A549 (cell line): ENCODE data around the gene TIE1. TPM values are rescaled to one million over a fixed set of nuclear protein-coding genes. Genes with fewer than 3 reads are reported as not detected.

ENCODE experiments used
- ATAC-seq, 2 experiments: fragments of 200-7000 bp in 1 of 2; fragments of >200 bp in 1 of 2; cut with Nextera tagmentation in 1 of 2; cut with Tn5 transposase in 1 of 2; 3 replicates each; pipeline versions ENCODE4 v1.8.0 to v1.9.1; 2018 to 2020; ENCODE audit warnings: mild to moderate bottlenecking in 1 of 2, moderate library complexity in 1 of 2
- CTCF ChIA-PET: fragments of 300-600 bp; sonication (Branson Sonifier 250); formaldehyde crosslinking; extraction: SDS; loops from one replicate; lab custom pipeline; 2021; ENCODE audit warnings: antibody characterized with exemption, inconsistent platforms; lab: Yijun Ruan, JAX
- POLR2A ChIA-PET: fragments of 350-600 bp; formaldehyde crosslinking; extraction: SDS; loops from one replicate; lab custom pipeline; 2021; ENCODE audit warnings: antibody characterized with exemption, inconsistent platforms; lab: Yijun Ruan, JAX
- DNase-seq, 2 experiments: peaks; one replicate each; pipeline versions ENCODE4 v3.0.0 to v3.0.0-alpha.2; 2011 to 2016; ENCODE audit warnings: low read depth in 1 of 2, low spot score in 1 of 2
- FAIRE-seq: peaks from 2 replicates; lab custom pipeline; 2011; peaks lifted over from hg19 to GRCh38; lab: Jason Lieb, UNC
- H3K27ac ChIP-seq, 2 experiments: fragments of >200 bp; sonication (Bioruptor Twin); formaldehyde crosslinking; 3 replicates each; pipeline ENCODE4 v1.5.1; 2016 to 2017
- H3K4me1 ChIP-seq: fragments of >200 bp; sonication (Bioruptor Twin); formaldehyde crosslinking; 3 replicates; pipeline ENCODE4 v1.6.1; 2016
- H3K4me2 ChIP-seq: fragments of >200 bp; sonication (Bioruptor Twin); formaldehyde crosslinking; 3 replicates; pipeline ENCODE4 v1.6.1; 2016
- H3K4me3 ChIP-seq: fragments of >200 bp; sonication (Bioruptor Twin); formaldehyde crosslinking; 3 replicates; pipeline ENCODE4 v1.5.1; 2016
- H3K9me3 ChIP-seq: fragments of >200 bp; sonication (Bioruptor Twin); formaldehyde crosslinking; 3 replicates; pipeline ENCODE4 v1.6.1; 2016
- BCL3 ChIP-seq: fragments of >200 bp; sonication (Bioruptor Twin); formaldehyde crosslinking; IDR thresholded peaks from 3 replicates; pipeline ENCODE4 v1.6.1; 2016
- CBX8 ChIP-seq: fragments of 200-600 bp; sonication (generic); IDR thresholded peaks from 2 replicates; pipeline ENCODE4 v1.6.1; 2016
- CHD4 ChIP-seq: fragments of 200-600 bp; sonication (generic); IDR thresholded peaks from 2 replicates; pipeline ENCODE4 v1.6.1; 2016; ENCODE audit warnings: antibody characterized with exemption, mild to moderate bottlenecking, borderline replicate concordance
- E2F6 ChIP-seq: IDR thresholded peaks from 2 replicates; pipeline ENCODE4 v1.6.1; 2012; ENCODE audit warnings: low read depth, borderline replicate concordance
- EHMT2 ChIP-seq: fragments of 200-600 bp; sonication (generic); IDR thresholded peaks from 2 replicates; pipeline ENCODE4 v1.6.1; 2016; ENCODE audit warnings: antibody characterized with exemption, low read depth, mild to moderate bottlenecking, moderate library complexity
- EP300 ChIP-seq, 2 experiments: fragments of >200 bp; sonication (Bioruptor Twin); formaldehyde crosslinking; IDR thresholded peaks; 2 replicates in 1 of 2; 3 replicates in 1 of 2; pipeline ENCODE4 v1.6.1; 2016 to 2017
- GATA3 ChIP-seq: IDR thresholded peaks from 2 replicates; pipeline ENCODE4 v1.6.1; 2012; ENCODE audit warnings: borderline replicate concordance
- HES2 ChIP-seq: fragments of >200 bp; sonication (Bioruptor Twin); formaldehyde crosslinking; IDR thresholded peaks from 2 replicates; pipeline ENCODE4 v1.6.1; 2016
- HEYL ChIP-seq: fragments of 250-450 bp; sonication (Bioruptor Pico); IDR thresholded peaks from 2 replicates; pipeline ENCODE4 v1.8.0; 2021; ENCODE audit warnings: mild to moderate bottlenecking, moderate library complexity
- HOXB5 ChIP-seq: fragments of 250-450 bp; sonication (Bioruptor Pico); IDR thresholded peaks from 2 replicates; pipeline ENCODE4 v1.5.0; 2020; ENCODE audit warnings: mild to moderate bottlenecking, moderate library complexity
- JUNB ChIP-seq: fragments of >200 bp; sonication (Bioruptor Twin); formaldehyde crosslinking; IDR thresholded peaks from 2 replicates; pipeline ENCODE4 v1.6.1; 2016
- MAX ChIP-seq: IDR thresholded peaks from 2 replicates; pipeline ENCODE4 v1.6.1; 2012
- MAZ ChIP-seq: fragments of 150-350 bp; IDR thresholded peaks from 2 replicates; pipeline ENCODE4 v1.6.1; 2014; ENCODE audit warnings: antibody characterized with exemption, low read depth, low read length, borderline replicate concordance
- NFE2L2 ChIP-seq: fragments of 150-350 bp; conservative IDR thresholded peaks from 2 replicates; pipeline ENCODE4 v1.6.1; 2014; ENCODE audit warnings: low read length
- NR3C1 ChIP-seq: fragments of >200 bp; sonication (Bioruptor Twin); formaldehyde crosslinking; IDR thresholded peaks from 3 replicates; pipeline ENCODE4 v1.6.1; 2017
- PBX3 ChIP-seq: IDR thresholded peaks from 2 replicates; pipeline ENCODE4 v1.6.1; 2012
- PHF8 ChIP-seq: fragments of 200-600 bp; sonication (generic); IDR thresholded peaks from 2 replicates; pipeline ENCODE4 v1.6.1; 2016; ENCODE audit warnings: low read depth, mild to moderate bottlenecking, antibody characterized with exemption, moderate library complexity, borderline replicate concordance
- POLR2A ChIP-seq: IDR thresholded peaks from 2 replicates; pipeline ENCODE4 v1.6.1; 2012; ENCODE audit warnings: mild to moderate bottlenecking, low read length
- RAD21 ChIP-seq, 2 experiments: fragments of >200 bp in 1 of 2; sonication (Bioruptor Twin) in 1 of 2; formaldehyde crosslinking in 1 of 2; IDR thresholded peaks in 1 of 2; conservative IDR thresholded peaks in 1 of 2; 2 replicates in 1 of 2; 3 replicates in 1 of 2; pipeline ENCODE4 v1.6.1; 2012 to 2018; ENCODE audit warnings: inconsistent platforms in 1 of 2
- REST ChIP-seq: fragments of 200-600 bp; sonication (generic); IDR thresholded peaks from 2 replicates; pipeline ENCODE4 v1.6.1; 2016; ENCODE audit warnings: antibody characterized with exemption, mild to moderate bottlenecking, moderate library complexity
- RFX5 ChIP-seq: fragments of 450-650 bp; IDR thresholded peaks from 2 replicates; pipeline ENCODE4 v1.7.1; 2014; ENCODE audit warnings: antibody characterized with exemption, mild to moderate bottlenecking, moderate library complexity
- SREBF2 ChIP-seq: fragments of 450-650 bp; IDR thresholded peaks from 2 replicates; pipeline ENCODE4 v1.6.1; 2014; ENCODE audit warnings: mild to moderate bottlenecking, moderate library complexity
- USF2 ChIP-seq: fragments of 450-650 bp; IDR thresholded peaks from 2 replicates; pipeline ENCODE4 v1.6.1; 2014; ENCODE audit warnings: antibody characterized with exemption
- ZC3H11A ChIP-seq: fragments of 450-650 bp; IDR thresholded peaks from 2 replicates; pipeline ENCODE4 v1.6.1; 2014; ENCODE audit warnings: antibody characterized with exemption, mild to moderate bottlenecking
- ZFP36 ChIP-seq: fragments of 450-650 bp; IDR thresholded peaks from 2 replicates; pipeline ENCODE4 v1.6.1; 2014; ENCODE audit warnings: borderline replicate concordance; ENCODE audit not compliant: partially characterized antibody
- WGBS: methylation state at CpG from one replicate; pipeline ENCODE4 v1.1.6; 2017; ENCODE audit errors: missing lambda C conversion rate; 5-methylcytosine and 5-hydroxymethylcytosine counted together
- polyA plus RNA-seq, 4 experiments: library from polyadenylated mRNA; depleted of rRNA in 3 of 4; stranded (reverse); fragments of >200 nt; fragmentation: RNase III in 1 of 4; extraction: RNeasy Plus Mini Kit Qiagen cat#74134 plus additional on column Dnase treatment in 1 of 4; gene quantifications; 2 replicates in 3 of 4; 3 replicates in 1 of 4; pipeline ENCODE4 v1.2.3, GENCODE V29; 2011 to 2017

Gene TIE1
- polyA plus RNA-seq, 2 of the 4 experiments (the other 2 are of a cell fraction) = not detected

- Histone ChIP-seq H3K27ac (no peak overlapping the region), H3K4me3 (no peak overlapping the region), H3K4me2 (no peak overlapping the region), H3K9me3 (no peaks in the 10 kb centered on the region), H3K4me1 (no peaks in the 10 kb centered on the region)
- no peak for FAIRE-seq
- no peak for ATAC-seq
- no peak for DNase-seq
- POLR2A ChIA-PET = no interaction called here
- WGBS = 74% methylated on average over 5 of the region's 5 CpGs
- TF ChIP-seq E2F6 = no peak
- TF ChIP-seq JUNB = no peak
- no peak for TF ChIP-seq MAZ
- no peak for TF ChIP-seq HOXB5 (CRISPR knock-in tag)
- CTCF ChIA-PET = no interaction called here
These were observed 18.5 kb downstream of the TIE1 start for GRCh38 chr1:43319288-43319687.

GRCh38 chr1:43319766-43320165 lies 19.0 kb downstream of the TIE1 start:
- Histone ChIP-seq H3K4me1 (no peaks in the 10 kb centered on the region), H3K4me3 (no peak overlapping the region), H3K9me3 (no peaks in the 10 kb centered on the region), H3K4me2 (no peak overlapping the region), H3K27ac (no peak overlapping the region)
- ATAC-seq (no peak), FAIRE-seq (no peak), DNase-seq (no peak)
- TF ChIP-seq JUNB (no peak), HEYL (no peak), POLR2A (no peak), E2F6 (no peak), EHMT2 (no peak), PHF8 (no peak), SREBF2 (no peak), BCL3 (no peak), NR3C1 (no peak), ZC3H11A (no peak), HES2 (no peak), RFX5 (no peak), RAD21 (conservative IDR thresholded peaks at IDR 0.05 in 1 of 2, IDR thresholded peaks at IDR 0.05 in 1 of 2) (no peak), MAX (no peak), PBX3 (no peak), EP300 (IDR thresholded peaks at IDR 0.05) (no peak), GATA3 (no peak)
- ChIA-PET CTCF (no interaction called here), POLR2A (no interaction called here)
- WGBS = 100% methylated on average over 2 of the region's 3 CpGs

GRCh38 chr1:43321331-43321891 lies 20.6 kb downstream of the TIE1 start:
- no peak for ATAC-seq
- DNase-seq = no peak
- H3K4me3 ChIP-seq = no peak overlapping the region
- peaks cover 5% of the 10 kb centered on the region; the same call in 1 of the 3 replicates for H3K9me3 ChIP-seq
- ChIA-PET CTCF (interaction anchor here (0.7 to 1.0 kb wide), 3 partner anchors 29 to 83 kb away, joined by 3 to 4 read pairs (median 3); no protein-coding TSS in a partner anchor), POLR2A (no interaction called here)
- no peak overlapping the region for H3K4me2 ChIP-seq
- no peak overlapping the region for H3K27ac ChIP-seq
- H3K4me1 ChIP-seq = no peaks in the 10 kb centered on the region
- no peak for FAIRE-seq
- WGBS = 79% methylated on average over 11 of the region's 16 CpGs
- no peak for TF ChIP-seq NFE2L2
- TF ChIP-seq USF2 = no peak
- no peak for TF ChIP-seq ZFP36
- no peak for TF ChIP-seq CHD4
- no peak for TF ChIP-seq BCL3
- no peak for TF ChIP-seq CBX8
- no peak for TF ChIP-seq EHMT2
- no peak for TF ChIP-seq REST
